Upper lobe of left lung (tissue), 4 donors: ENCODE results near the gene PPBP.

Source experiments
- EP300 ChIP-seq, 4 donors: sonication (generic); formaldehyde crosslinking; IDR thresholded peaks; one replicate each; pipeline ENCODE4 v1.5.1; 2017; ENCODE audit warnings: antibody characterized with exemption in 4 of 4, control low read depth in 2 of 4
- POLR2A ChIP-seq, 4 donors: fragments of 450-650 bp; IDR thresholded peaks; one replicate each; pipeline ENCODE4 v1.5.1; 2016 to 2017; ENCODE audit warnings: antibody characterized with exemption in 4 of 4, mild to moderate bottlenecking in 2 of 4
- TF ChIP-seq, protein P1 (sequence below), 6 experiments: fragments of 450-650 bp in 4 of 6; fragments of 200-600 bp in 2 of 6; sonication (generic) in 2 of 6; IDR thresholded peaks; one replicate each; pipeline ENCODE4 v1.5.1; 2016 to 2019; ENCODE audit warnings: antibody characterized with exemption in 6 of 6

GRCh38 chr4:74004668-74005067 lies 16.7 kb upstream of the PPBP start:
- TF ChIP-seq EP300 (IDR thresholded peaks at IDR 0.05) (no peak), POLR2A (IDR thresholded peaks at IDR 0.05) (no peak)
- TF ChIP-seq, protein P1, sequence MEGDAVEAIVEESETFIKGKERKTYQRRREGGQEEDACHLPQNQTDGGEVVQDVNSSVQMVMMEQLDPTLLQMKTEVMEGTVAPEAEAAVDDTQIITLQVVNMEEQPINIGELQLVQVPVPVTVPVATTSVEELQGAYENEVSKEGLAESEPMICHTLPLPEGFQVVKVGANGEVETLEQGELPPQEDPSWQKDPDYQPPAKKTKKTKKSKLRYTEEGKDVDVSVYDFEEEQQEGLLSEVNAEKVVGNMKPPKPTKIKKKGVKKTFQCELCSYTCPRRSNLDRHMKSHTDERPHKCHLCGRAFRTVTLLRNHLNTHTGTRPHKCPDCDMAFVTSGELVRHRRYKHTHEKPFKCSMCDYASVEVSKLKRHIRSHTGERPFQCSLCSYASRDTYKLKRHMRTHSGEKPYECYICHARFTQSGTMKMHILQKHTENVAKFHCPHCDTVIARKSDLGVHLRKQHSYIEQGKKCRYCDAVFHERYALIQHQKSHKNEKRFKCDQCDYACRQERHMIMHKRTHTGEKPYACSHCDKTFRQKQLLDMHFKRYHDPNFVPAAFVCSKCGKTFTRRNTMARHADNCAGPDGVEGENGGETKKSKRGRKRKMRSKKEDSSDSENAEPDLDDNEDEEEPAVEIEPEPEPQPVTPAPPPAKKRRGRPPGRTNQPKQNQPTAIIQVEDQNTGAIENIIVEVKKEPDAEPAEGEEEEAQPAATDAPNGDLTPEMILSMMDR (IDR thresholded peaks at IDR 0.05): no peak
